Muscle layer of colon (tissue), 2 donors: Measurements from ENCODE around the gene FAM193B.

Experiments
- H3K27ac ChIP-seq: one replicate; pipeline ENCODE4 v1.7.0; 2013; ENCODE audit warnings: low read depth, mild to moderate bottlenecking, low read length, moderate library complexity
- H3K27me3 ChIP-seq, 2 donors: one replicate each; pipeline ENCODE4 v1.7.0; 2013; ENCODE audit warnings: low read length in 2 of 2, mild to moderate bottlenecking in 2 of 2; ENCODE audit not compliant: insufficient read depth in 2 of 2, control insufficient read depth in 1 of 2
- H3K36me3 ChIP-seq: one replicate; pipeline ENCODE4 v1.7.0; 2013; ENCODE audit warnings: mild to moderate bottlenecking, low read length; ENCODE audit not compliant: insufficient read depth
- H3K4me1 ChIP-seq: one replicate; pipeline ENCODE4 v1.7.0; 2013; ENCODE audit warnings: mild to moderate bottlenecking, low read length; ENCODE audit not compliant: insufficient read depth
- H3K4me3 ChIP-seq, 2 donors: one replicate each; pipeline ENCODE4 v1.7.0; 2013; ENCODE audit warnings: low read length in 2 of 2, low read depth in 1 of 2, mild to moderate bottlenecking in 1 of 2, moderate library complexity in 1 of 2
- H3K9ac ChIP-seq: one replicate; pipeline ENCODE4 v1.7.0; 2013; ENCODE audit warnings: low read length
- H3K9me3 ChIP-seq: one replicate; pipeline ENCODE4 v1.7.0; 2013; ENCODE audit warnings: mild to moderate bottlenecking, low read length
- donor health status: abdominal sarcoma.
- donor health status: Adenocarcinoma of cecum.

FAM193B gene

DNA sequence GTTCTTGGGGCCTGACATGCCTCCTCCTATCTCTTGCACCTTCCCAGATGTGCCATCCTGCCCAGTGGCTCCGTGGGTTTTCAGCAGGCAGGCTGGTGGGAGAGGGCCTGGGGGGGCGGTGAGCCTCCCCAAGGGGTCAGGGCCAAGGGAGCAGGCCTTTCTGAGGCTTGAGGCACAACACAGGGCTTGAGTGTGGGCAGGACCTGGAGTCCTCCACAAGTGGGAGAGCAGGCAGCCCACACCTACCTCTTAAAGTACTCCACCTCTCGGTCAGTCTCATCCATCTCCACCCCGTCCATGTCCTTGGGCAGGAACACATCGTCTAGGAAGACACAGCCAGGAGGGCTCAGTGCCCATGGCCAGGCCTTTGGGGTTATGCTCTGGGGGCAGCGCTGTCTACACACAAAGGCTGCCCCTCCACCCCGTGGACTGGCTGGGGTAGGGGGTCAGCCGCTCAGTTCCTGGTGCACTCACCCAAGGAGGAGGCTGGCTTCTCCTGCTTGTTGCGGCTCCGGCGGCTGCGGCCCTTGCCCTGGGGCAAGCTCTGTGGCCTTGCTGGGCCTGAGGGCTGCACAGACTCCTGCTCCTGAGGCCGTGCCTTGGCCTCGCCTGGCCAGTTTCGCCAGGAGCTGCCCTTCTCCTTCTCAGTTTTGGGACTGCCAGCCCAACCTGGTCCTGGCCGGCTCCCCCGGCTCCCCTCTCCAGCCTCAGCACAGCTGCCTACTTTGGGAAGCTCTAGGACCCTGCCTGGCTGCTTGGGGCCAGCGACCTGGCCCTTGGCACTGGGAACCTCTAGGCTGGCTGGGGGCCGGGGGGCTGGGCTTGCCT is 30.4 kb downstream of the FAM193B start:
- H3K36me3 ChIP-seq: peaks cover 89% of the 10 kb centered on the region

GRCh38 chr5:177520916-177521513 is 33.3 kb downstream of the FAM193B start:
- Histone ChIP-seq H3K9ac (no peak overlapping the region), H3K9me3 (no peaks in the 10 kb centered on the region), H3K4me1 (peaks cover 3% of the 10 kb centered on the region), H3K4me3 (no peak overlapping the region), H3K27ac (no peak overlapping the region), H3K36me3 (peaks cover 61% of the 10 kb centered on the region), H3K27me3 (no peaks in the 10 kb centered on the region)

More for the DNA sequence above, 30.4 kb downstream of the FAM193B start:
- Histone ChIP-seq H3K4me3 (no peak overlapping the region), H3K9ac (no peak overlapping the region), H3K9me3 (no peaks in the 10 kb centered on the region), H3K27ac (no peak overlapping the region), H3K27me3 (no peaks in the 10 kb centered on the region), H3K4me1 (no peaks in the 10 kb centered on the region)

GRCh38 chr5:177520271-177520670 is 34.1 kb downstream of the FAM193B start:
- Histone ChIP-seq H3K4me1 (peaks cover 11% of the 10 kb centered on the region), H3K27me3 (no peaks in the 10 kb centered on the region), H3K9ac (no peak overlapping the region), H3K9me3 (no peaks in the 10 kb centered on the region), H3K4me3 (no peak overlapping the region), H3K36me3 (peaks cover 58% of the 10 kb centered on the region), H3K27ac (no peak overlapping the region)

DNA sequence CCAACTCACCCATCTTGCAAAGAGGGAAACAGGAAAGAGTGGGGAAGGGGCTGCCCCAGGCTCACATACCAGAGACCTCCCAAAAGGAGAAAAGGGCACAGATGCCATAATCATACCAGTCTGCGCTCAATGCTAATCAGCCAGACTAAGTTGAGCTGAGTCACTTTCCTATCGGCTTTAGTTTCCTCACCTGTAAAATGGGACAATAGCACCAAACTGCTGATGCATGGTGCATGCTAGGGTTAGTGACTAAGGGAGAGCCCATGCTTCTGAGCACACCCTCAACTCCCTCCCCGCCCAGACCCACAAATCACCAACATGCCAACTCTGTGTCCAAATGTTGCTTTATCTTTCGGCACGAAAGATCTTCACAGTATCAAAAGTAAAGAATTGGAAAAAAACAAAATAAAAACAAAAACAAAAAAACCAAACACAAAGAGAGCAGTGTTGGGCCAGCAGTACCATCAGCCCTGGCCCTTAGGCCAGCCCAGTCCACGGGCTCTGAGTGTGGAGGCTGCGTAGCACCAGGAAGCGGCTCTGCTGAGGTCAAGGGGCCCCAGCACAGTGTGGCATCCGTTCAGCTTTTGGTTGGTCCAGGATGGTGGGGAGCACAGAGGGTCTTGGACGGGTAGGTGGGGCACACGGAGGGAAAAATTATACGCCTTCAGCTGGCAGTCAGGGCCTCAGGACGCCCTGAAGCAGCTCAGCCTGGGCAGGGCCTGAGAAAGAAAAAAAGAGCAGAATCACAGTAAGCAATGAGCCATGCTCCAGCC is 34.7 kb downstream of the FAM193B start:
- peaks cover 59% of the 10 kb centered on the region for H3K36me3 ChIP-seq
- H3K27ac ChIP-seq: no peak overlapping the region
- no peak overlapping the region for H3K9ac ChIP-seq
- no peaks in the 10 kb centered on the region for H3K27me3 ChIP-seq
- peaks cover 13% of the 10 kb centered on the region for H3K4me1 ChIP-seq
- no peak overlapping the region for H3K4me3 ChIP-seq
- H3K9me3 ChIP-seq: no peaks in the 10 kb centered on the region

DNA sequence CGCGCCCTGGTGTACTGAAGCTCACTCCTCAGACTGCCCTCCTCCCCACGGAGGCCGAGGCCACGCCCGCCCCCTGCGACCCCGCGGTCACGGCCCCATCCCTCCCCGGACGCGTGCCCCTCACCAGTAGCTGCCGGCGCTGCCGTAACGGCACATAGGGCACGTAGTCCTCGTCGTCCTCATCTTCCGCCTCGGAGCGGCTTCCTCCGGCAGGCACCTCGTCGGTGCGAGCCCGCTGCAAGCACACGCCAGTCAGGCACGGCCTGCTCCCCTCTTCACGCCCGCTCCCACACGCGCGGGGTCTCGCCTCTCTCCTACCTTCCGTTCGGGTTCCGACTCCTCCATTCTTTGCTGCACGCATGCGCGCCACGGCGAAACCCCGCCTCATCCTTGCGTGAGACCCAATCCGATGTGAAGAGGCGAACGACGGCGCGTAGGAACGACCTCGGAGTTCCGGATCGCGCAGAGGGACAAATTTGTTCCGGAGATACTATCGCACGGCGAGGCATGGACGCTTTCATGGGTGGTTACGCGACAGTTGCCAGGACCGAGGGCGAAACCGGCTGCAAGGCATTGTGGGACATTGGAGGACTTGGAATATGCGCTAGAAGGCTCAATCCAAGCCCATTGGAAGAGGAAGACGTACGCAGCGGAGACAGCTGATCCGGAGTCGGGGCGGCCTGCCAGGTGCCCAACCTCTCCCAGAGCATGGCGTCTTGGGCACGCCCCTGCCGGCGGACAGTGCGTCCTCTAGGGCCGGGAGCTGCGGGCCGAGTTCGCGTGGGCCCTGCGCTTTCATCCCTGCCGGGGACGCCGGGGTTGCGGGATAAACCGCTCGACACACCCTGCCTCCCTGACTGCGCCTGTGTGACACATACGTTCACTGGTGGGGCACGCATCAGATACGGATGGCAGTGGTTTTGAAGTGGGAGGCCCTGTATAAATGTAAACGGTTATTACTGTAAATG is 37.5 kb downstream of the FAM193B start, which contains the start of gene DDX41:
Gene DDX41, minus strand, starts transcription at position 361 of the 968 bp plus-strand sequence. Its CDS starts 16 bp downstream, at position 345.
- Histone ChIP-seq H3K4me1 (peaks cover 13% of the 10 kb centered on the region), H3K36me3 (peaks cover 64% of the 10 kb centered on the region), H3K27me3 (no peaks in the 10 kb centered on the region), H3K27ac (peak within 1 kb of the TSS; percentile 85), H3K4me3 (peak within 1 kb of the TSS; percentile 86 to 92), H3K9ac (peak within 1 kb of the TSS; percentile 26), H3K9me3 (no peaks in the 10 kb centered on the region)

DNA sequence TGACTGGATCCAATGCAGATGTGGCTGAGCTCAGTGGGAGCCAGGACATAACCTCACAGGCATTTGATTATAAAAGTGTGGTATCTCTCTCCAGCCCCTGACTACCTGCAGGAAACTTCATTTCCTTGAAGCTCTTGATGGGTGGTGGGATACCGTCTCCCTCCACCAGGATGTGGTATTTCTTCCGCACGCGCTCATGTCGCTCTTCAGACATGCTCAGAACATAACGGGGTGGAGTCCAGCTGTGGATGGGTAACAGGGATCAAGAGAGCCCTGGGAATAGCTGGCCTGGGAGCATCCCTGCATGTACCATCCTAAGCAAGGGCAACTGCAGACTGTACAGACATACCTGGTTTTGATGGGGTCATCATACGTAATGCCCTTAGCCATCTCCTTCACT is 38.8 kb downstream of the FAM193B start:
- H3K27me3 ChIP-seq: no peaks in the 10 kb centered on the region
- no peaks in the 10 kb centered on the region for H3K9me3 ChIP-seq
- H3K9ac ChIP-seq: peak overlapping the region; percentile 23
- peaks cover 13% of the 10 kb centered on the region for H3K4me1 ChIP-seq
- H3K36me3 ChIP-seq: peaks cover 63% of the 10 kb centered on the region
- no peak overlapping the region for H3K27ac ChIP-seq
- H3K4me3 ChIP-seq: peak overlapping the region in 1 of 2 donors; percentile 86

DNA sequence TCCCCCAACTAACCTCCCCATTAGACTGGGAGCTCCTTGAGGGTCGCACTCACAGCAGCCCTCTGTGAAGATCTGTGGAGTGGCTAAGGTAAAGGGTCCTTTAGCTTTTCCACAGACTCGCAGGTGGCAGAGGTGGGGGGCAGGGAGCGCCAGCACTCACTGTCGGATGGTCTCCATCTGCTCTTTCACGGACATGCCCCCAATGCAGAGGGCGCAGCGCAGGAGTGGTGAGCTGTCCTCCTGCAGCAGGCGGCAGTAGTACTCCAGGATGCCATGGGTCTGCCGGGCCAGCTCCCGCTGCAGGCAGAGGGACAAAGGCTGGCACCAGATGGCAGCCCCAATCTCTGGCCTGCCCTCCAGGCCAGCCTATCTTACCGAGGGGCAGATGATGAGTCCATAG is 39.8 kb downstream of the FAM193B start:
- no peaks in the 10 kb centered on the region for H3K27me3 ChIP-seq
- no peak overlapping the region for H3K4me3 ChIP-seq
- H3K9me3 ChIP-seq: no peaks in the 10 kb centered on the region
- peaks cover 13% of the 10 kb centered on the region for H3K4me1 ChIP-seq
- H3K36me3 ChIP-seq: peaks cover 60% of the 10 kb centered on the region
- no peak overlapping the region for H3K9ac ChIP-seq
- no peak overlapping the region for H3K27ac ChIP-seq

DNA sequence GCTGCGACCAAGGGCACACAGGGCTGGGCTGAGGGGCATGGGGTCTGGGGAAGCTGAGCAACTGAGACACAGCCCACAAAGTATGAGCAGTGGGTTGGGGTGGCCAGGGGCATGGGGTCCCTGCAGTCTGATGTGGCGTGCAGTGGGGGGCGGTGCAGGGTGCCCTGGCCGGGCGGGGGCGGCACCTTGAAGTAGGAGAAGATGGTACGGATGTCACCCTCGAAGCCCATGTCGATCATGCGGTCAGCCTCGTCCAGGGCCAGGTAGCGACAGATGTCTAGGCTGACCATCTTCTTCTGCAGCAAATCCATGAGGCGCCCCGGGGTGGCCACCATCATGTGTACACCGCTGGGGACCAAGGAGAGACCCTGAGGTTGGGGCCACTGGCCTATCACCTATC is 40.9 kb downstream of the FAM193B start:
- H3K27me3 ChIP-seq: no peaks in the 10 kb centered on the region
- H3K27ac ChIP-seq: no peak overlapping the region
- H3K4me3 ChIP-seq: no peak overlapping the region
- H3K9me3 ChIP-seq: no peaks in the 10 kb centered on the region
- H3K4me1 ChIP-seq: peaks cover 13% of the 10 kb centered on the region
- no peak overlapping the region for H3K9ac ChIP-seq
- H3K36me3 ChIP-seq: peaks cover 58% of the 10 kb centered on the region

DNA sequence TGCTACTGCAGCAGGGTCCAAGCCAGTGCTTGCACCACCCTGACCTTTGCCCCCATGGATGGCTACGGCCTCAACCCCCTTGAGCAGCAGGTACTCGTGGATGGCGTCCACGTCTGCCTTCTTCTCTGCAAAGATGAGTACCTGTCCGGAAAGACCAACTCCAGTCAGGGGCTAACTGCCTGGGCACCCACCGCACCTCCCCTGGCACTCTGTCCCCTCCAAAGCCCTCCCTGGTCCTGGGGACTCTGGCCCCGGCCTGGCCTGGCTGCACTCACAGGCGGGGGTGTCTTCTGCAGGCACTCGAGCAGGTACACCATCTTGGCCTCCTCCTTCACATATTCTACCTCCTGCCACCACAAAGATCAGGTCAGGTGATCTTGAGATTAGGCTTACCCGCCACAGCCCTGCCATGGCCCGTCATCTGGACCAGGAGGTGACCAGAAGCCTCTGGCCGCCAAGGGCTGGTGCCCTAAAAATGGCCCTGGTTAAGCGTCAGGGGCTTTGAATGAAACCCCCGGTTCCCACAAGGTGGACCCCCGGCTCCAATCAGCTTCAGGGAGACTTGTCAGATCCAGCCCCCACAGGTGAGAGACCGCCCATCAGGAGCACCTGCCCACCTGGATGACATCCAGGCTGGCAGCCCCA is 41.5 kb downstream of the FAM193B start:
- Histone ChIP-seq H3K4me3 (no peak overlapping the region), H3K27me3 (no peaks in the 10 kb centered on the region), H3K27ac (no peak overlapping the region), H3K36me3 (peaks cover 58% of the 10 kb centered on the region), H3K4me1 (peaks cover 13% of the 10 kb centered on the region), H3K9ac (no peak overlapping the region), H3K9me3 (no peaks in the 10 kb centered on the region)
